GM19025 (cell line): ENCODE measurements around the gene FAM83B.
"Not testable (repeated sequence)": the region's sequence is repeated elsewhere in the genome, so short reads cannot be mapped to it uniquely, and the experiment has no call there.

Experiments
- ATAC-seq: cut with Tn5 transposase; IDR thresholded peaks from one replicate; pipeline ENCODE4 v1.9.1; 2021; ENCODE audit warnings: mild to moderate bottlenecking, low read depth, moderate library complexity; ENCODE audit not compliant: unreplicated experiment

FAM83B gene, protein sequence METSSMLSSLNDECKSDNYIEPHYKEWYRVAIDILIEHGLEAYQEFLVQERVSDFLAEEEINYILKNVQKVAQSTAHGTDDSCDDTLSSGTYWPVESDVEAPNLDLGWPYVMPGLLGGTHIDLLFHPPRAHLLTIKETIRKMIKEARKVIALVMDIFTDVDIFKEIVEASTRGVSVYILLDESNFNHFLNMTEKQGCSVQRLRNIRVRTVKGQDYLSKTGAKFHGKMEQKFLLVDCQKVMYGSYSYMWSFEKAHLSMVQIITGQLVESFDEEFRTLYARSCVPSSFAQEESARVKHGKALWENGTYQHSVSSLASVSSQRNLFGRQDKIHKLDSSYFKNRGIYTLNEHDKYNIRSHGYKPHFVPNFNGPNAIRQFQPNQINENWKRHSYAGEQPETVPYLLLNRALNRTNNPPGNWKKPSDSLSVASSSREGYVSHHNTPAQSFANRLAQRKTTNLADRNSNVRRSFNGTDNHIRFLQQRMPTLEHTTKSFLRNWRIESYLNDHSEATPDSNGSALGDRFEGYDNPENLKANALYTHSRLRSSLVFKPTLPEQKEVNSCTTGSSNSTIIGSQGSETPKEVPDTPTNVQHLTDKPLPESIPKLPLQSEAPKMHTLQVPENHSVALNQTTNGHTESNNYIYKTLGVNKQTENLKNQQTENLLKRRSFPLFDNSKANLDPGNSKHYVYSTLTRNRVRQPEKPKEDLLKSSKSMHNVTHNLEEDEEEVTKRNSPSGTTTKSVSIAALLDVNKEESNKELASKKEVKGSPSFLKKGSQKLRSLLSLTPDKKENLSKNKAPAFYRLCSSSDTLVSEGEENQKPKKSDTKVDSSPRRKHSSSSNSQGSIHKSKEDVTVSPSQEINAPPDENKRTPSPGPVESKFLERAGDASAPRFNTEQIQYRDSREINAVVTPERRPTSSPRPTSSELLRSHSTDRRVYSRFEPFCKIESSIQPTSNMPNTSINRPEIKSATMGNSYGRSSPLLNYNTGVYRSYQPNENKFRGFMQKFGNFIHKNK

DNA sequence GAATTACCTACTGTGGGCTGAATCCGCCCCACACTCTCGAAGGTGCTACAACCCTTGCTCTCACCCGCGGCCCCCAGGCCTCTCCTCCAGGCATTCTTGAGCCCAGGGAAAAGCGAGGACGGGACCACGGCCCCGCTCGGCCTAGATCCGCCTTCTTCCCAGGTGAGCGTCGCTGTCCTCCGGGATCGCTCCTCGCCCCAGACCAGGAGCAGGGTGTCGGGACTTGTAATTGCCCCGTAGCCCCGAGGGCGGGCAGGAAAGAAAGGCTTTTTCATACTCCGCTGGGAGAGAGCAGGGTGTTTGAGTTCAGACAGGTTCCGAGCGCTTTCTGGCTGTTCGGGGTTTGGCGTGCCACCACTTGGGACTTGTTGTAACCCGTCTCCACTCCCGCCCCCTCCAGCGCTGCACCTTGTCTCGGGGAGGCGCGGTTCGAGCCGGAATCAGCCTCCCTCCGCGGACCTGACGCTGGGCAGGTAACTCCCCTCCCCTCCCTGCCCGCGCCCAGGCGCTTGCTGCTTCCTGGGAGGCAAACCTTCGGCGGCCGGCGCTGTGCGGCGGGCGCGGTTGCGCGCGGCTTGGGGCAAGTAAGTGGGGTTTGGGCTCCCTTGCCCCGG is at the start of gene FAM83B:
FAM83B (plus strand) TSS at position 529 of the 614 bp plus-strand sequence. CDS start 23,476 bp downstream, outside the sequence.
- ATAC-seq, result no peak

DNA sequence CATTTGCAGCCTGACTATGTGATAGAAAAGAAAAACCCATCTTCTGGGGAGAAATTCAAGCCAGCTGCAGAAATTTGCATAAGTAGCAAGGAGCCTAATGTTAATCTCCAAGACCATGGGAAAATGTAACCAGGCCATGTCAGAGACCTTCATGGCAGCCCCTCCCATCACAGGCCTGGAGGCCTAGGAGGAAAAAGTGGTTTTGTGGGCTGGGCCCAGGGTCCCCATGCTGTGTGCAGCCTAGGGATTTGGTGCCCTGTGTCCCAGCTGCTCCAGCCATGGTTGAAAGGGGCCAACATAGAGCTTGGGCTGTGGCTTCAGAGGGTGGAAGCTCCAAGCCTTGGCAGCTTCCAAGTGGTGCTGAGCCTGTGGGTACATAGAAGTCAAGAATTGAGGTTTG is 49.7 kb upstream of the FAM83B start:
- ATAC-seq, result not testable (repeated sequence)

DNA sequence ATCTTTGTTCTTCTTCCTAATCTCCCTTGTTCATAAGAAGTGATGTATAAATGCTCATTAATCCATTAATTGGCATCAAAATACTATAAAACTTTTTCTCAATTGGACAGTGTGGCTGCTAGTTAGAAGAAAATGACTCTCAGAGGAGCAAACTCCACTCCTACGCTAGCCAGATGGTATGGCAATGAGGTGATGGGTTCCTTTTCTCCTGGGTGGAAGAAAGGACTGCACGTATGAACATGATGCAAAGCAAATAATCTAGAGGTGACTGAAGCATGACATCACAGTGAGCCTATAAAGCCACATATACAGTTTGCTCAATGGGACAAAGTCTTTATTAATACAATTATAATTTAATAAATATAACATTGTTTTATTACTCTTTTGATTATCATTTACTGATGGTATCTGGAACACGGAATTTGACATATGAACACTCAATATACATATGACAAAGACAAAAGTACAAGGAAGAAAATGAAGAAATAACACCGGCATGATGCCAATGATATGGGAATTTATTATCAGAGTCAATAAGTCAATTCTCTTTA is 46.4 kb upstream of the FAM83B start:
- ATAC-seq, result no peak

DNA sequence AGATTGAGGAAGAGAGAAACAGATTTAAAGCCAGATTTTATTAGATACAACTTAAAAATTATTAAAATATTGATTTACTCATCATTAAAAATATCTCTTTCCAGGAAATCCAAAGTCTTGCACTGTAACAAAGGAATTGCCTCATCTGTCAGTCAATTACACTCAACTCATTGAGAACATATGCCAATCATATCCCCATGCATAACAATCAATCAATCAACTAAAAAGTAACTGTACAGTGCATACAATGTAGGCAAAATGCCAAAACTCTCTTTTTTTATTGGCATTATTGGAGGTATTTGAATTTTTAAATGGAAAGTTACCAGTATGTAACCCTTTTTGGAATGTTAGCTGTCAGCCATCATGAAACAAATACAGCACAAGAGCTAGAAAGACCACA is 45.3 kb upstream of the FAM83B start:
- no peak for ATAC-seq

DNA sequence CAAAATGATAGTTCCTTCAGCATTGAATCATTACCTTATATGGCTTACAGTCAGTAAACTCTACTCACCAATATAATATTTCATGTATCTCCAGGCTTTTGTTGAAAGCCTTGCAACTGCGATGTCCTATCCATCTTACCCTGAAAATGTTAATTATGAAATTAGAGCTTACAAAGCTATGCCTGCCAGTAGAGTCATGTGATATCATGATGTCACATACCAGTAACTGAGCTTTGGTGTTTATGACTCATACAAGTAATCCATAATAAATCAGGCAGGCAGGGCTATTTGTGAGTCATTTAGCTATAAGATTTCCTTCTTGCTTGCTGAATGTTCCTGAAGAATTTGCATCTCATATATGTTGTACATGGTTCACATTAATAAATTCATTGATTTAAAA is 44.9 kb upstream of the FAM83B start:
- ATAC-seq, result no peak

DNA sequence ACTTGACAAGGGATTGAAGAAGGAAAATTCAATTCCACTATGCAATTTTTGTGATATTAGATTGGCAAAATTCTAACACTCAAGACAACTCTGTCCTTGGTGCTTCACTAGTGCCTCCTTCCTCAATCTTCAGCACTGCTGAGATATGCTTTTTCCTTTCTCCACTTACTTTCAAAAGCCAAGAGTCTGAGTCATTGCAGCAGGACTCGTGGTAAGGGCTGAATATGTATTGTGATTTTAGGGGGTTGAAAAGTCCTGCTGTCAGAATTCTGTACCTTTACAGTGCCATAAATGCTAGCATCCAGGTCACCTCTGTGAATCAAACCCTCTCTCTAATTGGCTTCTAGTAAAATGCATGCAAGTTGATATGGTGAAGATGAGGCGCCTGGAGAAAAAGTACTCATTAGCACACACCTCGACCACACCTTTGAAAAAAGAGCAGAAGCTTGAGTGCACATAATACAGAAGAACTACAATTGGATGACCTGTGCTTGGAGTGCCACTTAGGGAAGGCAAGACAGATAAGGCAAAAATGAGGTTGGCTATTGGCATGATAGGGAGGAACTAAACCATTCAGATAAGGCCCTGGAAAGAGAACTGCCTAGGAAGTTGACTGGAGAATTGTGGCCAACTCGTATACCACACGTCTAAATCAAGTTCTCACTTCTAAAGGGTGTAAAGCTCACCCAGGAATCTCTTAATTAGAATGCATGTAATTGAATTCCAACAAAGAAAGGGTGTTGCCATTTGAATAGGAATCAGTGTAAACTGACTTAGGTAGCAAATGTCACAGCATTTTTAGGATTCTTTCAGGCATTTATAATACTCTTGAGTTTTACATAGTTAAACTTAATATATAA is 43.6 kb upstream of the FAM83B start:
- no peak for ATAC-seq

DNA sequence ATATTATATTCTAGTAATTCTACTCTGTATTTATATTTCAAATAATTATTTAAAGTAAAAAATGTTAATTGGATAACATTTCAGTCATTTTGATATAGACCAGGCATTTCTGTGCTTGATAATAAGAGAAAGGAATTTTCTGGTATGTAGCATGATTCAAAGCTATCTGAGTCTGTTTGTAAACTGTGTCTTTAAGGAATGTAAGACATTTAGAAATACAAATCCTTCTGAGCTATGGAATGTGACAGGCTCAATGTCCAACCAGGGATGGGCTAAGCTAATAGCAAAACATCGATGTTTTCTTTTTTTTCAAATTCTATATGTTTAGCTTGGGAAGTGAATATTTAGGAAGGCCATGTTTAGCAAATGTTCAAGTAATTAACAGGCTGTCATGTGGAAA is 41.5 kb upstream of the FAM83B start:
- no peak for ATAC-seq

DNA sequence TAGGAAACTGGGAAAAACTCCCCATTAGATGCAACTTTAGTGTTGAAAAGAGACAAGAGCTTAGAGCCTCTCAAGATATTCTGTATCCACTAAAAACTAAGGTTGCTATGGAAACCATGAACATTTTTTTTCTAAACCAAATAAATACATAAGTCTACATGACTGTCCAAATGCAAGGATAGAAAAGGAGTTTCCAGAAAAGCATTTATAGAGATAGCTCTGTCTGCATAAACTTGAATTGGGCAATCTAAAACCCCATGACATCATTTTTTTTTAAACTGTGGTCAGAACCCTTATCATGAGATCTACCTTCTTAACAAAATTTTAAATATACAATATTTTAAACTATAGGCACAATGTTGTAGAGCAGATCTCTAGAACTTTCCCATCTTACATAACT is 36.4 kb upstream of the FAM83B start:
- ATAC-seq, result no peak

DNA sequence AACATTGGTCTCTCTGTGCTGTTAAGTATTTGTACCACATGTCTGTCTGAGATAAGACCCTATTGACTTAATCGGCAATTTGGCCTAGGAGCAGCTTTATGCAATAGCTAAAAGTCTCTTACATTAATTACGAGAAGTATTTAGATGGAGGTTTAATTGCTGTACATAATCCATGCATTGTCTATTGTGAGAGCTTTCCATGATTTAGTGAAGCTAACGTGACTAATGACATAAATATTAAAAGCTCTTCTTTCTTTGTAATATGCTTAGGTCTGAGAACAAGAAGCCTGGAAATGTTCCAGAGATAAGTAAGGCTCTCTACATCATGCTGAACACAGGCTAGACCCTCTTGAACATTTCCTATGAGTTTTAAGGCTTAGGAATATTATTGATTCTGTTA is 32.7 kb upstream of the FAM83B start:
- ATAC-seq, result no peak

DNA sequence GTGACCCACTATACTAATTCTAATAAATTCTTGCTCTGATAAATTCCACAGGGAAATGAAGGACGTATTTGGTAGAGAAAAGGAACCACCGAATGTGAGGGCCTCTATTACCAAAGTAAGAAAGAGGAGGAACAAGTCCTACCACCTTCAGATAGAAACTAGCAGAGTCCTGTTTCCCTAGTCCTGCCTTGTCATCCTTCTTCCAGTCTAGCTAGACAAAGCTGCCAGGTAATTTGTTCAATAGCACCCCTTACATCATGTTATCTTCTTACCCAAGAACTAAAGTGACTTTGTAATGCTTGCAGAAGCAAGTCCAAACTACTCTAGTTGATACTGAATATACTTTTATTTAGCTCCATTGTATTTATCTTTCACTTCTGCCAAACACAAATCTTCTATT is 29.3 kb upstream of the FAM83B start:
- ATAC-seq, result no peak

DNA sequence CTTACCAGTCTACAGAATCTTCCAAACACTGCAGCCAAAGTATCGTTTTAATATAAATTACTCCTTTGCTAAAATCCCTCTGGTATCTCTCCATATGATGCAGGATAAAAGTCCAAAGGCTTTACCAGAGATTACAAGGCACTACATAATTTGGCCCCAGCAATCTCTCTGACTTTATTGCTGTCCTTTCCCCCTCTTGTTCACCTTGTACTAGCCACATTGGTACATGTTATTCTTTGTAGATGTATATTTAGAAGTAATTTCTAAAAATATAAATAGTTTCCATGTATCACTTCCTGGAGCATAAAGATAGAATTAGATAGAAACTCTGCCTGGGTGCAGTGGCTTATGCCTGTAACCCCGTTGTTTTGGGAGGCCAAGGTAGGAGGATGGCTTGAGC is 28.7 kb upstream of the FAM83B start:
- ATAC-seq, result no peak

DNA sequence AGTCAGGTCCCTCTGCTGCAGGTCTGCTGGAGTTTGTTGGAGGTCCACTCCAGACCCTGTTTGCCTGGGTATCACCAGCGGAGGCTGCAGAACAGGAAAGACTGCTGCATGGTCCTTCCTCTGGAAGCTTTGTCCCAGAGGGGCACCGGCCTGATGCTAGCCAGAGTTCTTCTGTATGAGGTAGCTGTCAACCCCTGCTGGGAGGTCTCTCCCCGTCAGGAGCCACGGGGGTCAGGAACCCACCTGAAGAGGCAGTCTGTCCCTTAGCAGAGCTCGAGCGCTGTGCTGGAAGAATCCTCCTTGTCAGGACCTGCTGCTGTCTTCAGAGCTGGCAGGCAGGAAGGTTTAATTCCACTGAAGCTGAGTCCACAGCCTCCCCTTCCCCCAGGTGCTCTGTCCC is 22.3 kb upstream of the FAM83B start:
- ATAC-seq, result not testable (repeated sequence)

DNA sequence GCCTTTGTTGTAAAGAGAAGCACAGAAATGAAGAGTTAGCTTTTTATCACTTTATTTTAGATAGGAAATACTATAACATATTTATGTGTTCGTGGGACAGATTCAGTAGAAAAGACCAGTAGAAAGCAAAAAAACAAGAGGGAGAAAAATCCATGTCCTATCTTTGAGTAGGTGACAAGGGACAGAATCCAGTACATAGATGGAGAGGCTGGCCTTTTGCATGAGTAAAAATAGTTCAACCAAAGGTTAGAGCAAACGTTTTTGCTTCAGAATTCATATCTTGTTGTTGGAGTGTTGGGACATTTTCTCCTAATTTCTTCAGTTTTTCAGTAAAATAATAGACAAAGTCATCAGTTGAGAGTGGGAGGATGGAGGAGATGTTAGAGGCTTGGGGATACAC is 19.6 kb upstream of the FAM83B start:
- ATAC-seq, result no peak

DNA sequence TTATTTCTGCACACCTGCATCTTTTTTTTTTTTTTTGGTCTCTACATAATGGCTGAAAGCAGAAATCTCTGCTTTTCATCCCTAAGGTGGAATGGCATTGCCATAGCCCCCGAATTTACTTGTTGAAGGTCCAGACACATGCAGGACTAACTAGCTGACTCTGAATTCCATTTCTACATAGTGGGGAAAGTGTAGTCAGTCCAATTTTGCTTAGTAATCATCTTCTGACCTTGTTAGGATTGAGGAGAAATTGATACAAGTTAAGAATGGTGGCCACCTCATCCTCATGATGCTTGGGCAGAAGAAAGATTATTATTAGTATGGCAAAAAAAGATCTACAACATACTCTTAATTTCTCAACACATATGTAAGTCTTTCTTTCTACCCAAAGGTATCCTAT is 16.4 kb upstream of the FAM83B start:
- ATAC-seq, result no peak

DNA sequence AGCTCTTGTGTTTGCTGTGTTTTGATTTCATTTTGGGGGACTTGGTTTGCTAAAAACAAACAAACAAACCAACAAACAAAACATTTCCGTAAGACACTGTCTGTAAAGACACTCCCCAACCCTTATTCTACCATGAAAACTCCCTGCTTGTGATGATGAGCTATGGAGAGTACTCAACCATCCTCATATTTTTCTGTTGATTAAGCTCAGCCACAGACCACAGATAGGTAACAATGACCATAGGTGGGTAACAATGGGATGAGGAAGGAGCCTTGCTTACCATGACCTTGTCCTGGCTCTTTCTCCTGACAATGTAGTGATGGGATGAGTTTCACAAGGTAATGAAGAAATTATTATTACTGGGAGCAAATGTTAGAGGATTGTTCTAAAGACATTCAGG is 11.4 kb upstream of the FAM83B start:
- ATAC-seq, result no peak

DNA sequence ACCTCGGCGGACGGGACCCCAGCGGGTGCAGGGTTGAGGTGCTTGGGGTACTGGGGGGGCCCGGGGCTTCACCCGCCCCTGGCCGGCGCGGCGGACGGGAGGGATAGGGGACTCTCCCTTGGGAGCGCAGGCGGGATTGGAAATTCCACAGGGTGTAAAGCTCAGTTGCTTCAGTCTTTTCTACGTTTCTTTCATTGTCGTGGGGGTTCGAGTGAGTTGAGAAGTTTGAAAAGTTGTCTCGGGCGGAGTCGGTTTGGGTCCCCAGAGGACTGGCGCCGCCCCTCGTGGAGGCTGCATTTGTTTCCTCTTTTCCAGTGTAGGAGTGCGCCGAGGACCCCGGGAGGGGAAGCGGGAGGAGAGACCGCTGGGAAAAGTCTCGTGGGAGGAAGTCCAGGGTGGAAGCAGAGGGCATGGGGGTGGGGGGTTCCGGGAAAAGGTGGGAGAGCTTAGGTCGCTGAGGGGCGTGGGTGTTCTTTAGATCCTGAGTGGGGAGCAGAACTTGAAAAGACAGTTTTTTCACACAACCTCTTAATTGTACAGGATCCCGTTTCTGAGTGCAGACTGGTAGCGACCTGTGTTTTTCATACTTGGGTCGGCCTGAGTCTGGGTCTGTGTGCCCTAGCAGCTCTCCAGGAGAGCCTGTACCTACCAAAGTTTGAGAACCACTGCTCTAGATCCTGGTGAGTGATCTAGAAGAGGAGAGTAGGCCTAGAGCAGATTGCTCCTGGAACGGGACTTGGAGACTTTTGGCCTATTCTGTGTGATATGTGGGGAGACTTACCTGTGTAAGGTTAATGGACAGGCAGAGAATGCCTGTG is 495 bp downstream of the FAM83B start:
- ATAC-seq, result no peak

DNA sequence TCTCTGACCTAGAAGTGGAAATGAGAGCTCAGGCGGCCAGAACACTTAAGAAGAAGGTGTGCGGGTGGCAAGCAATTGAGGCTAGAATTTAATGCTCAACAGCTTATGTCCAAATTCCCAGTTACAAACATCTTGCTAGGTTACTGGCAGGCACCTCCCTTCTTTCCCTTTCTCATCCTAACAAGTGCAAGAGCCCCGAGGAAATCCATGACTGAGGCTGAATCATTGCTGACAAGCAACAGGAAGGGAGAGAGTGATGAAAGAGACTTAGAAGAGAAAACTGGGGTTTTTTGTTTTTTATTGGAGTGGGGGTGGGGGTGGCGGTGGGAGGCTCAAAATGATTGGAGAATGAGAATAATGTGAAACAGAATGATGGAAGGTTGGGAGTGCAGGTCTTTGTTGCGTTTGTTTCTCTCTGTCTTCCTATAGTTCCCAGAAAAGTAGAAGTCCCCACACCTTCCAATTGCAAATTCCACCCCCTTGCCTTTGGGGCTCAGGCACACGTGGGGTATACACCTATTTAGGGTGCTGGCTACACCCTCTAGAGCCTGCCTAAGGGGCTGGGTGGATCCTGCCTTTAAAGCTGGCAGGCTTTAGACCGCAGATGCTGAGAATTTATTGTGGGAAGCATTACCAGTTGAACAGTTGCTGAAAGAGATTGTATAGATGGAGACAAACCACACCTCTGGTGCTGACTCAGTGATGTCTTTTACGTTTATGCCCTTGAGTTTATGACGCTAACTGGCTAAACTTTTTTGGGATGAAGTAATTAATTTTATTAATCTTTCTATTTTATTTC is 1.4 kb downstream of the FAM83B start:
- no peak for ATAC-seq

DNA sequence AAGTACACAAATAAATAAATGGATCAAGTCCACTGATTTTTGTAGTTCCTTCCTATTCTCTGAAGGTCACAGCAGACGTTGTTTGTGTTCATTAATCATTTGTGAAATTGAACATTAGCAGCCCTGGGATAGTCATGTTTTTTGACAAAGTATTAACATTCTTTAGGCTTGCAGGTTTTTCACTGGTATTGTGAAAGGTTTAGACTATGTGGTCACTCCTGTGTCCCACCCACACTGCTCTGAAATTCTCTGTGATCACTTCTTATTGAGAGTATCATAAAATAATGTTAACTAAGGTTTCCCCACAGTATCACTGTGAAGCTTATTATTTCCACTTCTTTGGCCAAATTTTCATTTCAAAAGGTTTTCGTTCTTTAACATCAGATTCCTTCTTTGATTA is 3.5 kb downstream of the FAM83B start:
- no peak for ATAC-seq
